ENCODE data around the gene RGS5.

DNA sequence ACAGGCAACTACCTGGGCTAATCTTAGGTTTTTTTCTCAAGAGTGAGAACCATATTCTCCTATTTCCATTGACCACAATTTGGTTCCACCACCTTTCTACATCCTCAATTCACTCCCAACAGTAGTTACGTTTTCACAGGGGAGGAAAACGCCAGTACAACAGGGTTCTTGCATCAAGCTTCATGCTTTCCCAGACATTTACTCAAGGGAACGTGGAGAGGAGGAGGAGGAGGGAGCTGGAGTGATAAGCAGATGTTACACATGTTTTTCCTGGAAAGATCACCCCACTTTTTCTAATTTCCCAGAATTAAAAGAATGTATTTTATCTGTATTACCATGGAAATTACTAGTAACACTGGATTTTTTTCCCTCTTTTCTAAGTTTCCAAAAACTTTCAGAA lies 58.3 kb downstream of the RGS5 start:
- TF ChIP-seq, protein P1, sequence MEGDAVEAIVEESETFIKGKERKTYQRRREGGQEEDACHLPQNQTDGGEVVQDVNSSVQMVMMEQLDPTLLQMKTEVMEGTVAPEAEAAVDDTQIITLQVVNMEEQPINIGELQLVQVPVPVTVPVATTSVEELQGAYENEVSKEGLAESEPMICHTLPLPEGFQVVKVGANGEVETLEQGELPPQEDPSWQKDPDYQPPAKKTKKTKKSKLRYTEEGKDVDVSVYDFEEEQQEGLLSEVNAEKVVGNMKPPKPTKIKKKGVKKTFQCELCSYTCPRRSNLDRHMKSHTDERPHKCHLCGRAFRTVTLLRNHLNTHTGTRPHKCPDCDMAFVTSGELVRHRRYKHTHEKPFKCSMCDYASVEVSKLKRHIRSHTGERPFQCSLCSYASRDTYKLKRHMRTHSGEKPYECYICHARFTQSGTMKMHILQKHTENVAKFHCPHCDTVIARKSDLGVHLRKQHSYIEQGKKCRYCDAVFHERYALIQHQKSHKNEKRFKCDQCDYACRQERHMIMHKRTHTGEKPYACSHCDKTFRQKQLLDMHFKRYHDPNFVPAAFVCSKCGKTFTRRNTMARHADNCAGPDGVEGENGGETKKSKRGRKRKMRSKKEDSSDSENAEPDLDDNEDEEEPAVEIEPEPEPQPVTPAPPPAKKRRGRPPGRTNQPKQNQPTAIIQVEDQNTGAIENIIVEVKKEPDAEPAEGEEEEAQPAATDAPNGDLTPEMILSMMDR (IDR thresholded peaks at IDR 0.05): no peak
- TF ChIP-seq POLR2A (IDR thresholded peaks at IDR 0.05) (no peak), POLR2AphosphoS5 (IDR thresholded peaks at IDR 0.05) (no peak)

Data from breast epithelium (tissue), 3 donors.